Retinal pigment epithelial cell (primary cell): ENCODE measurements around the gene TMEM250.
A peak's percentile ranks its signal among the peaks of the same experiment; 100 is the strongest.

Experiments
- DNase-seq: peaks from one replicate; pipeline ENCODE4 v3.0.0-alpha.2; 2010; ENCODE audit warnings: low read depth
- H3K4me3 ChIP-seq: 2 replicates; pipeline ENCODE4 v1.5.1; 2011; ENCODE audit warnings: mild to moderate bottlenecking, low read length, control low read depth, moderate library complexity
- TF ChIP-seq, protein P1 (sequence below): conservative IDR thresholded peaks from 2 replicates; pipeline ENCODE4 v1.5.1; 2011; ENCODE audit warnings: low read depth, low read length, control low read depth, inconsistent platforms

Gene TMEM250

DNA sequence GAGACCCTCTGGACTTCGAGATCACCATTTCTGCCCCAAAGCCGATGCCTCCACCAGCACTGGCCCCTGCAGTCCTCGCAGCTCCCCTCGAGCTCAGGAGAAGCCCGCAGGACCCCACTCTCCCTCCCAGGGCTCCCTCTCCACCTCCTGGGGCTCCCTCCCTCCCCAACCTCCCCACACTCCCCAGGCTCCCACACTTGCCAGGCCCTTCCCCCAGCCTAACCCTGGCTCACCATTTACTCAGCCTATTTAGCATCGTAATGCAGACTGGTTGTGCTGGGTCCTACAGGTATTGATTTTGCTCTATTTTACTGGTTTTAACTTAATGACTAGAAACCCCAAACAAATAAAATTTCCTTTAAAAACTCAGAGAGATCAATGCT is 23.7 kb upstream of the TMEM250 start:
- no peak overlapping the region for H3K4me3 ChIP-seq
- no peak for DNase-seq
- TF ChIP-seq, protein P1, sequence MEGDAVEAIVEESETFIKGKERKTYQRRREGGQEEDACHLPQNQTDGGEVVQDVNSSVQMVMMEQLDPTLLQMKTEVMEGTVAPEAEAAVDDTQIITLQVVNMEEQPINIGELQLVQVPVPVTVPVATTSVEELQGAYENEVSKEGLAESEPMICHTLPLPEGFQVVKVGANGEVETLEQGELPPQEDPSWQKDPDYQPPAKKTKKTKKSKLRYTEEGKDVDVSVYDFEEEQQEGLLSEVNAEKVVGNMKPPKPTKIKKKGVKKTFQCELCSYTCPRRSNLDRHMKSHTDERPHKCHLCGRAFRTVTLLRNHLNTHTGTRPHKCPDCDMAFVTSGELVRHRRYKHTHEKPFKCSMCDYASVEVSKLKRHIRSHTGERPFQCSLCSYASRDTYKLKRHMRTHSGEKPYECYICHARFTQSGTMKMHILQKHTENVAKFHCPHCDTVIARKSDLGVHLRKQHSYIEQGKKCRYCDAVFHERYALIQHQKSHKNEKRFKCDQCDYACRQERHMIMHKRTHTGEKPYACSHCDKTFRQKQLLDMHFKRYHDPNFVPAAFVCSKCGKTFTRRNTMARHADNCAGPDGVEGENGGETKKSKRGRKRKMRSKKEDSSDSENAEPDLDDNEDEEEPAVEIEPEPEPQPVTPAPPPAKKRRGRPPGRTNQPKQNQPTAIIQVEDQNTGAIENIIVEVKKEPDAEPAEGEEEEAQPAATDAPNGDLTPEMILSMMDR: no peak

DNA sequence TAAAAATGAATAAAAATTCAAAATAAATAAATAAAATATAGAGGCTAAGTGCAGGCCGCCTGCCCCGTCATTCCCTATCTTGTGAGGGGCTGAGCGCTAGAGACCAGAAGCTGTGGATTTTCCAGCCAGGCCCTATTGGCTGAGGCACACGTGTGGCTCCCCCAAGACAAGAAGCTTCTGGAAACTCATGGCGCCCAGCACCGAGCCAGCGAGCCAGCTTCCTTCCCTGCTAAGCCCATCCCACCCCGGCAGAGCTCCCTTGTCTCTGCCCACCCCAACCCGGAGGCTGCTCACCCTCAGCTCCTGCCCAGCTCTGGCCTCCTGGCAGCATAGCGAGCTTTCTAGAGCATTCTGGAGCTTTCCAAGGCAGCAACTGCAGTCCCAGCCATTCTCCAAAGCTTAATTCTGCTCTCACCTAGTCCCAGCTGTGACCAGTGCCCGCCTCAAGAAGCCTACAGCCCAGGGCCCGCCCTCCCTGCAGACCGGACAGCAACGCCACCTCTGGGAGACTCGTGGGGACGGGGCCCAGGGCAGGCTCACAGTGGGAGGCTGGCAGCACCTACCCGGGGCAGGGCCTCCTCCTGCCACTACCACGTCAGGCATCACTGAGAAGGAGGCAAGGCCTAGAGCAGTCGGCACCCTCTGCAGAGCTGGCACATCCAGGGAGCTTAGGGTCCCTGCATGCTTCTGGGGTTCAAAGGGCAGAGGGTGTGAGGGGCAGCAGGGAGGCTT is 23.2 kb upstream of the TMEM250 start:
- TF ChIP-seq, protein P1: no peak
- no peak overlapping the region for H3K4me3 ChIP-seq
- no peak for DNase-seq

DNA sequence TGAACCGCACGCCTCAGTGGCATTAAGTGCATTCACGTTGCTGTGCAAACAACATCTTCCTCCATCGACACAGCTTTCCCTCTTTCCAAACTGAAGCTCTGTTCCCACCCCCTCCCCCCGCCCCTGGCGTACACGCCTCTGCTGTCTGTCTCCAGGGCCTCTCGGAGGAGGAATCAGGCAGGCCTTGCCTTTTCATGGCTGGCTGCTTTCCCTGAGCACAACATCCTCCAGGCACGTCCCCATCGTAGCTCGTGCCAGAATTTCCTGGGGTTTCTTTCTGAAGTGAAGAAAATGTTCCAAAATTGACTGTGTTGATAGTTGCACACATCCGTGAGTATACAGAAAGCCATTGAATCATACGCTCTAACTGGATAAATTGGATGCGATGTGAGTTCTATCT is 22.3 kb upstream of the TMEM250 start:
- DNase-seq: no peak
- H3K4me3 ChIP-seq: no peak overlapping the region
- TF ChIP-seq, protein P1: no peak

DNA sequence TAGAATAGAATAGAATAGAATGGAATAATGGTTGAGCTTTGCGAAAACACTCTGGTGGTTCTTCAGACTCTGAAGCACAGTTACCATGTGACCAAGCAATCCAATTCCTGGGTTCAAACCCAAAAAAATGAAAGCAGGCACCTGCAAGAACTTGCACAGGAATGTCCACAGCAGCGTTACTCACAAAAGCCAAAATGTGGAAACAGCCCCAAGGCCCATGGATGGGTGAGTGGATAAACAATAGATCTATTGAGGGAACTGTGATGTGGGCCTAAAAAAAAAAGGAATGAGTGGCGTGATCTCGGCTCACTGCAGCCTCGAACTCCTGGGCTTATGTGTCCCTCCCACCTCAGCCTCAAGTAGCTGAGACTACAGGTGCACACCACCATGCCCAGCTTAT is 21.4 kb upstream of the TMEM250 start:
- no peak overlapping the region for H3K4me3 ChIP-seq
- no peak for DNase-seq
- TF ChIP-seq, protein P1: no peak

DNA sequence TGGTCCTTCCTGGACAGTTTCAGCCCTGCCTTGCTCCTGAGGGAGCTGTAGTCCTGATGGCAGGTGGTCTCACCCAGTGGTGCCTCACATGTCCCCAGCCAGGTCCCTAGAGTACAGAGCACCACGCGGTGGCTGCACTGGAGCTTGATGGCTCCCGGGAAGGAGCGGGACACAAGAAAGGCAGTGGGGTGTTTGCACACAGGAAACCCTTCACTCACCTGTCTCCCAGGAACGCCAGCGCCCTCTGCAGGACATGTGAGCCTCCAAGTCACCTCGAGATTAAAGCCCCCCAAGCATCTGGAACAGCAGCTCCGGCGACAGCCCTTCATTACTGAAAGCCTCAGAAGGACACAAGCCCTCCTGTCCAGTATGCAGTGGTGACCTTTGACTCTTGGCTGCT is 19.9 kb upstream of the TMEM250 start:
- TF ChIP-seq, protein P1: peak; percentile 66
- no peak overlapping the region for H3K4me3 ChIP-seq
- no peak for DNase-seq

DNA sequence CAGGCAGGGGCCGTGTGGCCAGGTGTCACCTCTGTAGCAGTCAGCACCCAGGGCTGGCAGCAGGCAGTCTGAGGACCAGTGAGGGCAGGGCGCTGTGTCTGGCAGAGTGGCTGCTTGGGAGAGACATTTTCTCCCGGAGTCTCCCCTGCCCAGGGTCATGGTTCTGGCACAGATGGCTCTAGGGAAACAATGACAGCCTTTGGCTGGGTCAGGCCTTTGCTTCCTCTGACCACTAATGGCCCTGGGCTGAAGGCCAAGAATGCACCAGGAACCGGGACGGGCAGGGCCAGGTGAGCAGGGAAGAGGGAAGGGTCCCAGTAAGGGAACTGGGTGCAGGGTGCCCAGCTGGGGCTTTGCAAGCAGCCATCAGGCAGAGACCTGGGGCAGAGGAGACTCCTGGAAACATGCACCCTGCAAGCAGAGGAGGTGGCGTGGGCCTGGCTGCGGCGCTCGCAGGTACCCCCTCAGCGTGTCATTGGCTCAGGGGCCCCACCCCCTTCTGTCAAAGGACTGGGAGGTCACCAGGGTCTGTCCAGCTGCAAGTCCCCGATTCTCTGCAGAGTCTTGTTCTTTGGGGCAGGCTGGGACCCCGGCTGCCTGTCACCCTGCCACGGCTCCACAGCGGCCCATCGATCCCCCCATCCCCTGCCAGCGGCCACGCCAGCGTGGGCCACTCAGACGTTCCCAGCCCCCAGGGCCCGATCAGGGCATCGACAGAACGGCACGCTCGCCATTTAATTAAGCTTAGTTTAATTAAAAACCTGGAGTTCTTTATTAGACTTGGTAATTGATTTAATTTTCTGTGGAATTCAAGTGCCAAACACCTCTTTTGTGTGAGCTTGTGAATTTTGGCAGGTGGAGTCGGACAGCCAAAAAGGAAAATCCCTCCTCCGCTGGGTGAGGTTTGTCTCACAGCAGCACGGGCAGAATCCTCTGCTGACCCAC is 18.9 kb upstream of the TMEM250 start:
- TF ChIP-seq, protein P1: no peak
- no peak for DNase-seq
- H3K4me3 ChIP-seq: no peak overlapping the region
